ENCODE measurements around the gene SBK2. TPM values are rescaled to one million over a fixed set of nuclear protein-coding genes. Genes with fewer than 3 reads are reported as not detected.

SBK2 gene
- total and polyA plus RNA-seq, 9 of the 15 experiments (the other 6 are each of a cell fraction or from before 2014, with no cell fraction given), result not detected

- TF ChIP-seq PTRF (tag; IDR thresholded peaks at IDR 0.05), result no peak; the same call in 1 of the 2 replicates
- TF ChIP-seq CGGBP1 (CRISPR knock-in tag; IDR thresholded peaks at IDR 0.05), result no peak
- peak; percentile 88 for TF ChIP-seq NR2C2 (CRISPR knock-in tag; IDR thresholded peaks at IDR 0.05)
- no peak for TF ChIP-seq NR2C2 (tag; IDR thresholded peaks at IDR 0.05)
- TF ChIP-seq, protein P1, sequence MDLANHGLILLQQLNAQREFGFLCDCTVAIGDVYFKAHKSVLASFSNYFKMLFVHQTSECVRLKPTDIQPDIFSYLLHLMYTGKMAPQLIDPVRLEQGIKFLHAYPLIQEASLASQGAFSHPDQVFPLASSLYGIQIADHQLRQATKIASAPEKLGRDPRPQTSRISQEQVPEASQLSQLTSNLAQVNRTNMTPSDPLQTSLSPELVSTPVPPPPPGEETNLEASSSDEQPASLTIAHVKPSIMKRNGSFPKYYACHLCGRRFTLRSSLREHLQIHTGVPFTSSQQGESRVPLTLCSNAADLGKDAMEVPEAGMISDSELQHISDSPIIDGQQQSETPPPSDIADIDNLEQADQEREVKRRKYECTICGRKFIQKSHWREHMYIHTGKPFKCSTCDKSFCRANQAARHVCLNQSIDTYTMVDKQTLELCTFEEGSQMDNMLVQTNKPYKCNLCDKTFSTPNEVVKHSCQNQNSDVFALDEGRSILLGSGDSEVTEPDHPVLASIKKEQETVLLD (IDR thresholded peaks at IDR 0.05), result peak; percentile 95
- TF ChIP-seq, protein P2, sequence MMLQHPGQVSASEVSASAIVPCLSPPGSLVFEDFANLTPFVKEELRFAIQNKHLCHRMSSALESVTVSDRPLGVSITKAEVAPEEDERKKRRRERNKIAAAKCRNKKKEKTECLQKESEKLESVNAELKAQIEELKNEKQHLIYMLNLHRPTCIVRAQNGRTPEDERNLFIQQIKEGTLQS (IDR thresholded peaks at IDR 0.05), result peak; percentile 81
- TF ChIP-seq, protein P2 (CRISPR knock-in tag; conservative IDR thresholded peaks at IDR 0.05), result peak; percentile 83
- TF ChIP-seq TGIF2 (CRISPR knock-in tag; IDR thresholded peaks at IDR 0.05), result peak; percentile 97
- peak; percentile 74 for TF ChIP-seq CTCFL (IDR thresholded peaks at IDR 0.05; ENCODE audit: borderline replicate concordance, insufficient read depth, low read depth, low read length, poor library complexity, severe bottlenecking)
- peak; percentile 99 for TF ChIP-seq ZNF224 (CRISPR knock-in tag; IDR thresholded peaks at IDR 0.05)
- peak; percentile 22; the same call in 1 of the 2 replicates for TF ChIP-seq SOX6 (IDR thresholded peaks at IDR 0.05)
- 0 out of 2 replicates have a peak, but pooled peaks have one; percentile 82 for TF ChIP-seq NR1H2 (CRISPR knock-in tag; IDR thresholded peaks at IDR 0.05)
- peak; percentile 98 for TF ChIP-seq NRF1 (conservative IDR thresholded peaks at IDR 0.05 in 1 of 2, IDR thresholded peaks at IDR 0.05 in 1 of 2)
- no peak for TF ChIP-seq RFX7 (CRISPR knock-in tag; IDR thresholded peaks at IDR 0.05)
- TF ChIP-seq PRMT5 (CRISPR knock-in tag; IDR thresholded peaks at IDR 0.05), result peak; percentile 95
- TF ChIP-seq CEBPG (CRISPR knock-in tag; IDR thresholded peaks at IDR 0.05), result peak; percentile 83
- TF ChIP-seq CEBPG (tag; conservative IDR thresholded peaks at IDR 0.05 in 1 of 2, IDR thresholded peaks at IDR 0.05 in 1 of 2), result no peak
- TF ChIP-seq ATF1 (CRISPR knock-in tag; IDR thresholded peaks at IDR 0.05), result peak; percentile 84
- peak; percentile 99 for TF ChIP-seq ATF1 (tag; IDR thresholded peaks at IDR 0.05)
- TF ChIP-seq, protein P3, sequence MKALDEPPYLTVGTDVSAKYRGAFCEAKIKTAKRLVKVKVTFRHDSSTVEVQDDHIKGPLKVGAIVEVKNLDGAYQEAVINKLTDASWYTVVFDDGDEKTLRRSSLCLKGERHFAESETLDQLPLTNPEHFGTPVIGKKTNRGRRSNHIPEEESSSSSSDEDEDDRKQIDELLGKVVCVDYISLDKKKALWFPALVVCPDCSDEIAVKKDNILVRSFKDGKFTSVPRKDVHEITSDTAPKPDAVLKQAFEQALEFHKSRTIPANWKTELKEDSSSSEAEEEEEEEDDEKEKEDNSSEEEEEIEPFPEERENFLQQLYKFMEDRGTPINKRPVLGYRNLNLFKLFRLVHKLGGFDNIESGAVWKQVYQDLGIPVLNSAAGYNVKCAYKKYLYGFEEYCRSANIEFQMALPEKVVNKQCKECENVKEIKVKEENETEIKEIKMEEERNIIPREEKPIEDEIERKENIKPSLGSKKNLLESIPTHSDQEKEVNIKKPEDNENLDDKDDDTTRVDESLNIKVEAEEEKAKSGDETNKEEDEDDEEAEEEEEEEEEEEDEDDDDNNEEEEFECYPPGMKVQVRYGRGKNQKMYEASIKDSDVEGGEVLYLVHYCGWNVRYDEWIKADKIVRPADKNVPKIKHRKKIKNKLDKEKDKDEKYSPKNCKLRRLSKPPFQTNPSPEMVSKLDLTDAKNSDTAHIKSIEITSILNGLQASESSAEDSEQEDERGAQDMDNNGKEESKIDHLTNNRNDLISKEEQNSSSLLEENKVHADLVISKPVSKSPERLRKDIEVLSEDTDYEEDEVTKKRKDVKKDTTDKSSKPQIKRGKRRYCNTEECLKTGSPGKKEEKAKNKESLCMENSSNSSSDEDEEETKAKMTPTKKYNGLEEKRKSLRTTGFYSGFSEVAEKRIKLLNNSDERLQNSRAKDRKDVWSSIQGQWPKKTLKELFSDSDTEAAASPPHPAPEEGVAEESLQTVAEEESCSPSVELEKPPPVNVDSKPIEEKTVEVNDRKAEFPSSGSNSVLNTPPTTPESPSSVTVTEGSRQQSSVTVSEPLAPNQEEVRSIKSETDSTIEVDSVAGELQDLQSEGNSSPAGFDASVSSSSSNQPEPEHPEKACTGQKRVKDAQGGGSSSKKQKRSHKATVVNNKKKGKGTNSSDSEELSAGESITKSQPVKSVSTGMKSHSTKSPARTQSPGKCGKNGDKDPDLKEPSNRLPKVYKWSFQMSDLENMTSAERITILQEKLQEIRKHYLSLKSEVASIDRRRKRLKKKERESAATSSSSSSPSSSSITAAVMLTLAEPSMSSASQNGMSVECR (CRISPR knock-in tag; IDR thresholded peaks at IDR 0.05), result peak; percentile 97
Measured at GRCh38 chr19:55503502-55504251, 33.3 kb downstream of the SBK2 start (continued).
